HG03064 (cell line): ENCODE results near the gene ME3.

ENCODE experiments used
- ATAC-seq: cut with Tn5 transposase; IDR thresholded peaks from one replicate; pipeline ENCODE4 v1.9.1; 2021; ENCODE audit warnings: low read depth; ENCODE audit not compliant: unreplicated experiment

Gene ME3

GRCh38 chr11:86589856-86590589 lies 82.4 kb downstream of the ME3 start:
- ATAC-seq, result no peak

GRCh38 chr11:86589204-86589603 lies 83.2 kb downstream of the ME3 start:
- ATAC-seq, result no peak

GRCh38 chr11:86588566-86589090 lies 83.8 kb downstream of the ME3 start:
- ATAC-seq, result no peak

- no peak for ATAC-seq
These were observed 84.9 kb downstream of the ME3 start for GRCh38 chr11:86587264-86588193.

- ATAC-seq, result no peak
These were observed 86.1 kb downstream of the ME3 start for GRCh38 chr11:86586307-86586706.

- ATAC-seq, result no peak
These were observed 89.5 kb downstream of the ME3 start for GRCh38 chr11:86582898-86583297.

GRCh38 chr11:86580535-86580934 lies 91.9 kb downstream of the ME3 start:
- ATAC-seq, result no peak

GRCh38 chr11:86579406-86579731 lies 93.0 kb downstream of the ME3 start:
- ATAC-seq, result no peak

GRCh38 chr11:86578727-86579405 lies 93.5 kb downstream of the ME3 start:
- ATAC-seq, result no peak

GRCh38 chr11:86577644-86578636 lies 94.5 kb downstream of the ME3 start:
- ATAC-seq, result no peak

GRCh38 chr11:86576946-86577624 lies 95.3 kb downstream of the ME3 start:
- no peak for ATAC-seq

GRCh38 chr11:86575927-86576326 lies 96.5 kb downstream of the ME3 start:
- ATAC-seq, result no peak

- ATAC-seq, result no peak
These were observed 97.1 kb downstream of the ME3 start for GRCh38 chr11:86575208-86575855.

- ATAC-seq, result no peak
These were observed 97.8 kb downstream of the ME3 start for GRCh38 chr11:86574493-86575207.

GRCh38 chr11:86571273-86571948 lies 101.0 kb downstream of the ME3 start:
- no peak for ATAC-seq

GRCh38 chr11:86570451-86570850 lies 102.0 kb downstream of the ME3 start:
- no peak for ATAC-seq

GRCh38 chr11:86570020-86570419 lies 102.4 kb downstream of the ME3 start:
- ATAC-seq, result no peak

- no peak for ATAC-seq
These were observed 103.3 kb downstream of the ME3 start for GRCh38 chr11:86569109-86569508.
